Measurements from ENCODE around the gene ULK2.
A peak's percentile ranks its signal among the peaks of the same experiment; 100 is the strongest.

ULK2 gene

GRCh38 chr17:19756546-19756945 is 111.2 kb downstream of the ULK2 start:
- TF ChIP-seq CREB1 (IDR thresholded peaks at IDR 0.05; ENCODE audit: low read depth) (no peak), RAD21 (IDR thresholded peaks at IDR 0.05; ENCODE audit: low read depth) (no peak), TEAD4 (IDR thresholded peaks at IDR 0.05) (no peak), TCF12 (IDR thresholded peaks at IDR 0.05; ENCODE audit: low read depth) (no peak), NFIC (IDR thresholded peaks at IDR 0.05) (no peak), CEBPB (IDR thresholded peaks at IDR 0.05) (no peak), EGR1 (IDR thresholded peaks at IDR 0.05) (no peak), TAF1 (IDR thresholded peaks at IDR 0.05; ENCODE audit: low read depth) (no peak), YY1 (IDR thresholded peaks at IDR 0.05; ENCODE audit: low read depth) (no peak)

- TF ChIP-seq EGR1 (IDR thresholded peaks at IDR 0.05) (no peak), TCF12 (IDR thresholded peaks at IDR 0.05; ENCODE audit: low read depth) (no peak), EP300 (IDR thresholded peaks at IDR 0.05; ENCODE audit: borderline replicate concordance) (no peak), YY1 (IDR thresholded peaks at IDR 0.05; ENCODE audit: low read depth) (no peak), ZBTB7A (IDR thresholded peaks at IDR 0.05; ENCODE audit: low read depth) (no peak), TAF1 (IDR thresholded peaks at IDR 0.05; ENCODE audit: low read depth) (no peak), FOXM1 (IDR thresholded peaks at IDR 0.05; ENCODE audit: borderline replicate concordance, low read depth) (no peak), TEAD4 (IDR thresholded peaks at IDR 0.05) (no peak), USF1 (IDR thresholded peaks at IDR 0.05) (no peak), RAD21 (IDR thresholded peaks at IDR 0.05; ENCODE audit: low read depth) (no peak), CEBPB (IDR thresholded peaks at IDR 0.05) (no peak), NFIC (IDR thresholded peaks at IDR 0.05) (no peak), CREB1 (IDR thresholded peaks at IDR 0.05; ENCODE audit: low read depth) (no peak)
- TF ChIP-seq, protein P1, sequence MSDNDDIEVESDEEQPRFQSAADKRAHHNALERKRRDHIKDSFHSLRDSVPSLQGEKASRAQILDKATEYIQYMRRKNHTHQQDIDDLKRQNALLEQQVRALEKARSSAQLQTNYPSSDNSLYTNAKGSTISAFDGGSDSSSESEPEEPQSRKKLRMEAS (IDR thresholded peaks at IDR 0.05) = no peak
- TF ChIP-seq, protein P2, sequence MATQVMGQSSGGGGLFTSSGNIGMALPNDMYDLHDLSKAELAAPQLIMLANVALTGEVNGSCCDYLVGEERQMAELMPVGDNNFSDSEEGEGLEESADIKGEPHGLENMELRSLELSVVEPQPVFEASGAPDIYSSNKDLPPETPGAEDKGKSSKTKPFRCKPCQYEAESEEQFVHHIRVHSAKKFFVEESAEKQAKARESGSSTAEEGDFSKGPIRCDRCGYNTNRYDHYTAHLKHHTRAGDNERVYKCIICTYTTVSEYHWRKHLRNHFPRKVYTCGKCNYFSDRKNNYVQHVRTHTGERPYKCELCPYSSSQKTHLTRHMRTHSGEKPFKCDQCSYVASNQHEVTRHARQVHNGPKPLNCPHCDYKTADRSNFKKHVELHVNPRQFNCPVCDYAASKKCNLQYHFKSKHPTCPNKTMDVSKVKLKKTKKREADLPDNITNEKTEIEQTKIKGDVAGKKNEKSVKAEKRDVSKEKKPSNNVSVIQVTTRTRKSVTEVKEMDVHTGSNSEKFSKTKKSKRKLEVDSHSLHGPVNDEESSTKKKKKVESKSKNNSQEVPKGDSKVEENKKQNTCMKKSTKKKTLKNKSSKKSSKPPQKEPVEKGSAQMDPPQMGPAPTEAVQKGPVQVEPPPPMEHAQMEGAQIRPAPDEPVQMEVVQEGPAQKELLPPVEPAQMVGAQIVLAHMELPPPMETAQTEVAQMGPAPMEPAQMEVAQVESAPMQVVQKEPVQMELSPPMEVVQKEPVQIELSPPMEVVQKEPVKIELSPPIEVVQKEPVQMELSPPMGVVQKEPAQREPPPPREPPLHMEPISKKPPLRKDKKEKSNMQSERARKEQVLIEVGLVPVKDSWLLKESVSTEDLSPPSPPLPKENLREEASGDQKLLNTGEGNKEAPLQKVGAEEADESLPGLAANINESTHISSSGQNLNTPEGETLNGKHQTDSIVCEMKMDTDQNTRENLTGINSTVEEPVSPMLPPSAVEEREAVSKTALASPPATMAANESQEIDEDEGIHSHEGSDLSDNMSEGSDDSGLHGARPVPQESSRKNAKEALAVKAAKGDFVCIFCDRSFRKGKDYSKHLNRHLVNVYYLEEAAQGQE (IDR thresholded peaks at IDR 0.05; ENCODE audit: low read depth) = no peak
These were observed 111.8 kb downstream of the ULK2 start for GRCh38 chr17:19755821-19756510.

GRCh38 chr17:19755392-19755791 is 112.3 kb downstream of the ULK2 start:
- TF ChIP-seq, protein P1 (IDR thresholded peaks at IDR 0.05) = peak; percentile 63
- no peak for TF ChIP-seq CEBPB (IDR thresholded peaks at IDR 0.05)

DNA sequence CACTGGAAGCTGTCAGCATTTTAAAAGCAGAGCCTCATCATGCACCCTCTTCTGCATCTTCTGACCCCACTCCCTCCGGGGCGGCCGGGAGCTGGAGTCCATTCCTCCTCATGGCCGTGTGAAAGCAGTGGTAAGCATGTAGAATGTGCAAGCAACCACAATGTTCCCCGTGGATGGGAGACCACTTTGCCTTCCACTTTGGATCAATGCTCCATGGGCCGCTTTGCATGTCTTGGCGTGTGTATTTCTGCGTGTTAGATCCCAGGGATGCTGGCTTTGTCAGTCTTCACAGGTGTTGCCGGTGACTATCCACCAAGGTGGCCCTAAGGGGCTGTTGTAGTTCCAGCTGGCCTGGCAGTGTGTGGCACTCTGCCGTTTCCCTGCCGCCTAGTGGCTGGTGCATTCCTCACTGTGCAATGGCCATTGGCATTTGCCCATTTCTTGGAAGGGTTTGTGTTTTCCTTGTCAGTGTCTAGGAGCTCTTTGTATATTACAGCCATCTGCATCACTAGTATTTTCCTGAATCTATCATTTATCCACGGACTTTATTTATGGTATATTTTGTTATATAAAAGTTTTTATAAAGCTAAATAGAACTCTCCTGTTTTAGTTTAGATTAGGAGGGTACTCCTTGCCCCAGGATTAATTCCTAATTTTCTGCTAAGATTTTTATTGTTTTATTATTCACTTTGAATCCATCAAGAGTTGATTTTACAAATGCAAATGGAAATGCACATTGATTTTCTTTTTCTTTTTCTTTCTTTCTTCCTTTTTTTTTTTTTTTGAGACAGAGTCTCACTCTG is 113.9 kb downstream of the ULK2 start:
- TF ChIP-seq NFIC (IDR thresholded peaks at IDR 0.05) (peak; percentile 43; the same call in 1 of the 2 replicates), RAD21 (IDR thresholded peaks at IDR 0.05; ENCODE audit: low read depth) (peak; percentile 74), USF1 (IDR thresholded peaks at IDR 0.05) (no peak), CEBPB (IDR thresholded peaks at IDR 0.05) (no peak; the same call in 1 of the 2 replicates), FOXM1 (IDR thresholded peaks at IDR 0.05; ENCODE audit: borderline replicate concordance, low read depth) (no peak), EGR1 (IDR thresholded peaks at IDR 0.05) (no peak), YY1 (IDR thresholded peaks at IDR 0.05; ENCODE audit: low read depth) (peak; percentile 64), TCF12 (IDR thresholded peaks at IDR 0.05; ENCODE audit: low read depth) (no peak), TEAD4 (IDR thresholded peaks at IDR 0.05) (no peak), CREB1 (IDR thresholded peaks at IDR 0.05; ENCODE audit: low read depth) (0 out of 2 replicates have a peak, but pooled peaks have one; percentile 2), ZBTB7A (IDR thresholded peaks at IDR 0.05; ENCODE audit: low read depth) (no peak), EP300 (IDR thresholded peaks at IDR 0.05; ENCODE audit: borderline replicate concordance) (no peak), TAF1 (IDR thresholded peaks at IDR 0.05; ENCODE audit: low read depth) (no peak)
- TF ChIP-seq, protein P1 (IDR thresholded peaks at IDR 0.05) = no peak
- TF ChIP-seq, protein P2 (IDR thresholded peaks at IDR 0.05; ENCODE audit: low read depth) = no peak

DNA sequence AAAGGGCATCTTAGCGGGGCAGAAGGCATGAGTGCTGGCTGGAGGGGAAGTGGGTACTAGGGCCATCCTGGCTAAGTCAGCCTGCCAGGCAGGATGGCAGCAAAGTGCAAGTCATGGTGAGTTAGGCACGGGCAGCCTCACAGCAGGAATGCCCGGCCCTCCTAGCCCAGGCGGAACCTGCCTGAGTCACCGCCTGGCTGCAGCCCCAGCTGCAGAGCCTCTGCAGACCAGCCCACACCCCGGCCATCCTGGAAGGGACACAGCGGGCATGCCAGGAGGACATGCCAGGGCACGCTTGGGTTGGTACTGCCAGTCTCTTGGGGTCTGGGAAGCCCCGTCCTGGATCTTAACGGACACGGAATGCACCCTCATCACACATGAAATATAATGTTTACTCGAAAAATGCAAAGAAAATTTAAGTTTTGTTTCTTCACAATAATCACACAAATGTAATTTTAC is 114.7 kb downstream of the ULK2 start:
- peak; percentile 60; the same call in 1 of the 2 replicates for TF ChIP-seq ZBTB7A (IDR thresholded peaks at IDR 0.05; ENCODE audit: low read depth)
- TF ChIP-seq, protein P2 (IDR thresholded peaks at IDR 0.05; ENCODE audit: low read depth) = peak; percentile 20; the same call in 1 of the 2 replicates
- peak; percentile 30; the same call in 1 of the 2 replicates for TF ChIP-seq CREB1 (IDR thresholded peaks at IDR 0.05; ENCODE audit: low read depth)
- TF ChIP-seq TAF1 (IDR thresholded peaks at IDR 0.05; ENCODE audit: low read depth) = no peak; the same call in 1 of the 2 replicates
- TF ChIP-seq NFIC (IDR thresholded peaks at IDR 0.05) = peak; percentile 99
- peak; percentile 43; the same call in 1 of the 2 replicates for TF ChIP-seq CEBPB (IDR thresholded peaks at IDR 0.05)
- TF ChIP-seq EP300 (IDR thresholded peaks at IDR 0.05; ENCODE audit: borderline replicate concordance) = peak; percentile 100
- peak; percentile 37; the same call in 1 of the 2 replicates for TF ChIP-seq RAD21 (IDR thresholded peaks at IDR 0.05; ENCODE audit: low read depth)
- TF ChIP-seq YY1 (IDR thresholded peaks at IDR 0.05; ENCODE audit: low read depth) = peak; percentile 81
- TF ChIP-seq TCF12 (IDR thresholded peaks at IDR 0.05; ENCODE audit: low read depth) = peak; percentile 100
- TF ChIP-seq TEAD4 (IDR thresholded peaks at IDR 0.05) = peak; percentile 96
- TF ChIP-seq EGR1 (IDR thresholded peaks at IDR 0.05) = peak; percentile 67
- TF ChIP-seq, protein P1 (IDR thresholded peaks at IDR 0.05) = peak; percentile 86
- TF ChIP-seq FOXM1 (IDR thresholded peaks at IDR 0.05; ENCODE audit: borderline replicate concordance, low read depth) = peak; percentile 98
- peak; percentile 48 for TF ChIP-seq USF1 (IDR thresholded peaks at IDR 0.05)

Measured in Ishikawa (cell line).